Measurements from ENCODE around the gene SEC31A. TPM values are rescaled to one million over a fixed set of nuclear protein-coding genes. Genes with fewer than 3 reads are reported as not detected.

Gene SEC31A
- total RNA-seq, 1 experiment from 2014 or later: 128 TPM

DNA sequence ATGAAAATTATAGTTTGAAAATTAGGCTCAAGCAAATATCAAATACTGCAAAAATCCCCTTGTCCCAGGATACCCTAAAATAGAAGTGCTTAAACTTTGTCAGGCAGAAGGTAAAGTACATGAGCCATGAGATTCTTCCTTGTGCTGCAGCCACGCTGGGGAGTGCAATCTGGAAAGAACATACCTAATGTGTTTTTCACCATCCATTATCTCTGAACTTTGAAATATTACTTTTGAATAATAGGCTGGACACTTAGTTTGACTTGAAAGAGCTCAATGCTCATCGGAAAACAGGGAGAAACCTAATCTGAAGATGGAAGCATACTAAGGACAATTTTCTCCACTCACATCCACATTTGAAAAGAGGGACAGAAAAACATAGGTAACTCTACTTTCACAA, 28.4 kb upstream of the SEC31A start:
- Mint-ChIP-seq H3K36me3 (ENCODE audit: insufficient read depth in 1 of 3, low read depth in 3 of 3) (peaks cover 0 to 29% (median 21%) of the 10 kb centered on the region in 3 experiments; a peak in 5 of 7 replicates), H3K4me3 (no peak overlapping the region), H3K27ac (no peak overlapping the region), H3K9me3 (no peaks in the 10 kb centered on the region), H3K27me3 (ENCODE audit: low read depth) (no peaks in the 10 kb centered on the region), H3K4me1 (no peaks in the 10 kb centered on the region)
- no CpG with 5 or more reads among the region's 2 CpGs for whole genome bisulfite sequencing (ENCODE audit: extremely low coverage, insufficient read length, low lambda C conversion rate)
- Histone ChIP-seq H2AFZ (ENCODE audit: low read length) (no peak overlapping the region), H3K4me2 (ENCODE audit: insufficient read depth, insufficient read length, low read length) (no peak overlapping the region), H4K91ac (ENCODE audit: insufficient read length, low read depth, low read length) (no peak overlapping the region), H3K79me1 (ENCODE audit: insufficient read depth, low read depth, low read length, poor library complexity, severe bottlenecking) (peaks cover 4% of the 10 kb centered on the region), H3K27ac (ENCODE audit: insufficient read length, low read depth, low read length) (no peak overlapping the region), H3K4ac (ENCODE audit: low read depth, low read length) (no peak overlapping the region), H2AK5ac (ENCODE audit: insufficient read length, low read length) (no peak overlapping the region), H3K79me2 (ENCODE audit: insufficient read depth, low read length) (no peaks in the 10 kb centered on the region), H2BK15ac (ENCODE audit: low read depth, low read length) (no peak overlapping the region), H3T11ph (ENCODE audit: low read length) (no peak overlapping the region), H3K14ac (ENCODE audit: insufficient read depth, low read length) (no peak overlapping the region), H4K8ac (replicated peaks; ENCODE audit: insufficient read length, low read depth, low read length) (no peak overlapping the region), H3K18ac (ENCODE audit: insufficient read length, low read depth, low read length) (no peak overlapping the region), H3K4me1 (ENCODE audit: insufficient read depth, low read length) (no peaks in the 10 kb centered on the region), H3K27me3 (ENCODE audit: insufficient read depth, low read length) (no peaks in the 10 kb centered on the region), H2BK12ac (ENCODE audit: insufficient read length, low read depth, low read length) (no peak overlapping the region), H3K9ac (ENCODE audit: extremely low read depth, insufficient read length, low read length) (no peak overlapping the region), H2BK120ac (ENCODE audit: low read depth, low read length, poor library complexity, severe bottlenecking) (no peak overlapping the region), H3K56ac (ENCODE audit: insufficient read length, low read depth, low read length) (no peak overlapping the region), H2BK5ac (ENCODE audit: insufficient read length, low read length) (no peak overlapping the region), H4K20me1 (ENCODE audit: control insufficient read depth, insufficient read depth, insufficient read length) (no peaks in the 10 kb centered on the region), H3K23ac (ENCODE audit: insufficient read length, low read depth, low read length) (no peak overlapping the region), H3K9me3 (ENCODE audit: control insufficient read depth, low read depth, low read length) (no peaks in the 10 kb centered on the region), H3K23me2 (ENCODE audit: insufficient read length, low read depth, low read length, poor library complexity, severe bottlenecking) (no peaks in the 10 kb centered on the region), H4K5ac (ENCODE audit: insufficient read length, low read depth, low read length) (no peak overlapping the region), H2BK20ac (ENCODE audit: low read depth, low read length, poor library complexity, severe bottlenecking) (no peak overlapping the region)
- no peak for DNase-seq
- TF ChIP-seq, protein P1, sequence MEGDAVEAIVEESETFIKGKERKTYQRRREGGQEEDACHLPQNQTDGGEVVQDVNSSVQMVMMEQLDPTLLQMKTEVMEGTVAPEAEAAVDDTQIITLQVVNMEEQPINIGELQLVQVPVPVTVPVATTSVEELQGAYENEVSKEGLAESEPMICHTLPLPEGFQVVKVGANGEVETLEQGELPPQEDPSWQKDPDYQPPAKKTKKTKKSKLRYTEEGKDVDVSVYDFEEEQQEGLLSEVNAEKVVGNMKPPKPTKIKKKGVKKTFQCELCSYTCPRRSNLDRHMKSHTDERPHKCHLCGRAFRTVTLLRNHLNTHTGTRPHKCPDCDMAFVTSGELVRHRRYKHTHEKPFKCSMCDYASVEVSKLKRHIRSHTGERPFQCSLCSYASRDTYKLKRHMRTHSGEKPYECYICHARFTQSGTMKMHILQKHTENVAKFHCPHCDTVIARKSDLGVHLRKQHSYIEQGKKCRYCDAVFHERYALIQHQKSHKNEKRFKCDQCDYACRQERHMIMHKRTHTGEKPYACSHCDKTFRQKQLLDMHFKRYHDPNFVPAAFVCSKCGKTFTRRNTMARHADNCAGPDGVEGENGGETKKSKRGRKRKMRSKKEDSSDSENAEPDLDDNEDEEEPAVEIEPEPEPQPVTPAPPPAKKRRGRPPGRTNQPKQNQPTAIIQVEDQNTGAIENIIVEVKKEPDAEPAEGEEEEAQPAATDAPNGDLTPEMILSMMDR (conservative IDR thresholded peaks at IDR 0.05): no peak

Data from H9 (cell line).